HFF-Myc (cell line): Measurements from ENCODE around the gene SCLY.
"Not testable (repeated sequence)": the region's sequence is repeated elsewhere in the genome, so short reads cannot be mapped to it uniquely, and the experiment has no call there.

Experiments used
- DNase-seq: peaks from one replicate; pipeline ENCODE4 v3.0.0-alpha.2; 2011; ENCODE audit warnings: low read depth; ENCODE audit errors: extremely low read depth
- H3K4me3 ChIP-seq: replicated peaks from 2 replicates; pipeline ENCODE4 v1.5.1; 2011; ENCODE audit warnings: low read depth, mild to moderate bottlenecking, control low read depth, low read length
- TF ChIP-seq, protein P1 (sequence below): IDR thresholded peaks from 2 replicates; pipeline ENCODE4 v1.5.1; 2012; ENCODE audit warnings: mild to moderate bottlenecking, low read depth, low read length, control low read depth; ENCODE audit errors: missing control alignments

Gene SCLY

DNA sequence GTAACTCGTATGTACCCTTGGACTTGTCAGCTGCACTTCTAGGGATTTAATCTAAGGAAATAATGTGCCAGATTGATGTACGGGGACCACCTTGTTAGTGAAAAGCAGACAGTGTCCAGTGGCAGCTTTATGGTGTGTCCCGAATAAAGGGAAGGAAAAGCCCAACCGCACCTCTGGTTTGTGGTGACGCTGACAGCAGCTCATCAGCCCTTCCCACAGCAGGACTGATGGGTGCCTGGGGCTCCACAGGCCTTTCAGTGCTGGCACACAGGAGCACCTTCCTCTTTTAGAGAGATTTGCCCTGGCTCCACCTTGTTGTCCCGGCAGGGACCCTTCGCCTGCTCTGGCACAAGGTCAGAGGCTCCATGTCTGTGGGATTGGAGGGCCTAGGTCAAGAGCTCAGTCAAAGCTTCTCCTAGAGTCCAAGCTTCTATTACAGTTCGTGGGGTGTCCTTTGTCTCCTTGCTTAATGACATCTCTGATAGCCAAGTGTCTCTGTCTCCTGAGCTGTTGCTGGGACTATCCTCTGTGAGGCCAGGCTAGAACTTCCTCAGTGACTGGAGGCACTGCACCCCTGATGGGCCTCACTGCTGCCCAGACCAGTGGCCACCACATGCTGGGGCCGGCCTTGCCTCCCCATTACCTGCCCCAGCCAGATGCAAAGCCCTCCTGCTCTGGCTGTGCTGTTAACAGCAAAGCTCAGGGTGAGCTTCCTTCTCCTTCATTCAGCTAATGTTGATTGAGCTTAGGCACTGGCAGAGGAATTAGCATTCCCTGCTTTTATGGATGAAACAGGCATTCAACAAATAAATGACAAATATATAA, 33.0 kb upstream of the SCLY start:
- no peak for DNase-seq
- TF ChIP-seq, protein P1, sequence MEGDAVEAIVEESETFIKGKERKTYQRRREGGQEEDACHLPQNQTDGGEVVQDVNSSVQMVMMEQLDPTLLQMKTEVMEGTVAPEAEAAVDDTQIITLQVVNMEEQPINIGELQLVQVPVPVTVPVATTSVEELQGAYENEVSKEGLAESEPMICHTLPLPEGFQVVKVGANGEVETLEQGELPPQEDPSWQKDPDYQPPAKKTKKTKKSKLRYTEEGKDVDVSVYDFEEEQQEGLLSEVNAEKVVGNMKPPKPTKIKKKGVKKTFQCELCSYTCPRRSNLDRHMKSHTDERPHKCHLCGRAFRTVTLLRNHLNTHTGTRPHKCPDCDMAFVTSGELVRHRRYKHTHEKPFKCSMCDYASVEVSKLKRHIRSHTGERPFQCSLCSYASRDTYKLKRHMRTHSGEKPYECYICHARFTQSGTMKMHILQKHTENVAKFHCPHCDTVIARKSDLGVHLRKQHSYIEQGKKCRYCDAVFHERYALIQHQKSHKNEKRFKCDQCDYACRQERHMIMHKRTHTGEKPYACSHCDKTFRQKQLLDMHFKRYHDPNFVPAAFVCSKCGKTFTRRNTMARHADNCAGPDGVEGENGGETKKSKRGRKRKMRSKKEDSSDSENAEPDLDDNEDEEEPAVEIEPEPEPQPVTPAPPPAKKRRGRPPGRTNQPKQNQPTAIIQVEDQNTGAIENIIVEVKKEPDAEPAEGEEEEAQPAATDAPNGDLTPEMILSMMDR: no peak

DNA sequence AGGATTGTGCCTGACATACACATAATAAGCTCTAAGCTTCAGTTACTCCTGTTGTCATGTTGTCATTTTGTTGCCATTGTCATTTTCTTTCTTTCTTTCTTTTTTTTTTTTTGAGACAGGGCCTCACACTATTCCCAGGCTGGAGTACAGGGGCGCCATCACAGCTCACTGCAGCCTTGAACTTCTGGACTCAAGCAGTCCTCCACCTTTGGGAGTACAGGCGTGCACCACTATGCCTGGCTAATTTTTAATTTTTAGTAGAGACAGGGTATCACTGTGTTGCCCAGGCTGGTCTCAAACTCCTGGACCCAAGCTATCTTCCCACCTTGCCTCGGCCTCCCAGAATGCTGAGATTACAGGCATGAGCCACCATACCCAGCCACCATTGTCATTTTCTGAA, 30.9 kb upstream of the SCLY start:
- H3K4me3 ChIP-seq: no peak overlapping the region
- DNase-seq: no peak
- TF ChIP-seq, protein P1: no peak

More for the DNA sequence above, 33.0 kb upstream of the SCLY start:
- H3K4me3 ChIP-seq: no peak overlapping the region

DNA sequence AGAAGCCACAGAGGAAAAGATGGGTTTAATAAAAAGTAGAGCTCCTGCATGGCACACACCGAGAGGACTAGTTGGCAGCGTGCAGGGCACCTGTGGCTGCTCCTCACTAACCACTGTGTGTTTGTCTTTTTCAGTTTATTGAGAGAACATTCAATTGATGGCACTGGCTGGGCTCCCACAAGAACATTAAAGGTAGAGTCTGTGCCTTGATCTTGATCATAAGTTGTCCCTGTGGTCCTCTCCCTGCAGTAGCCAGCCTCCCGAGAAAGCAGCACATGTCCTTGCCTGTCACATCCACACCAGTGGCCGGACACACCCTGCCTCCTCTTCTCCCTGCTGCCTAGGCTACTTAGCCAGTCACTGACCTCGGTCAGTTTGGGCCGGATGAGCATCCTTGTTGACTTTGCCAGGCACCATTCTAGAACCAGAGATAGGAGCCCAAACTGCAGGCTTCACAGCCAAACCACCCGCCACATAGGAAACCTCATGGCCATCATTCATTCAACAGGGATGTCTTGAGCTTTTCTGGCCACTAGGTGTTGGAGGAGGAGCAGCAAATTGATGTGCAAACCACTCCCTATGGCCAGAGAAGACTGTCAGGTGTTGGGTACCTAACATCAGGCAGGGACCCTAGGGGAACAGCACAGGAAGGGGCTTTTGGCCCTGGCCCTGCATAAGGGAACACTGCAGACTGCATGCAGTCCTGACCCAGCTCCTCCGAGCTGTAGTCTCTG, 30.2 kb upstream of the SCLY start:
- TF ChIP-seq, protein P1: no peak
- no peak for DNase-seq
- H3K4me3 ChIP-seq: no peak overlapping the region

DNA sequence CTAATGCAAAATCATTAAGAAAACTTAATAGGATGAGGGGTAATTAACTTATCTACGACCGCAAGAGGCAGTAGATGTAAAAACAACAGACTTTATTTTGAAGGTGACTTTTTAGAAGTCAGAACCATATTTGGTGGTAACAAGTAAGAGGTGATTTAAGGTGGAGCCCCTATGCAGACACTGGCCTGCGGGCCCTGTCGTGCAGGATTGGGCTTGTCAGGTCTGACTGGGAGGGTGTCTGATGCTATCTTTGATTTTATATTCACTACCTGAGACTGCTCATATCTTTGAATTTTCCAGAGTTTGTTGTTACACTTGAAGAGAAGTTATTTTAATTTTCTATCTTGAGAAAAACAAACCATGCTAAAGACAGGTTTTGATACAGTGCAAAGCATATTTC, 29.1 kb upstream of the SCLY start:
- no peak for DNase-seq
- TF ChIP-seq, protein P1: no peak
- no peak overlapping the region for H3K4me3 ChIP-seq

DNA sequence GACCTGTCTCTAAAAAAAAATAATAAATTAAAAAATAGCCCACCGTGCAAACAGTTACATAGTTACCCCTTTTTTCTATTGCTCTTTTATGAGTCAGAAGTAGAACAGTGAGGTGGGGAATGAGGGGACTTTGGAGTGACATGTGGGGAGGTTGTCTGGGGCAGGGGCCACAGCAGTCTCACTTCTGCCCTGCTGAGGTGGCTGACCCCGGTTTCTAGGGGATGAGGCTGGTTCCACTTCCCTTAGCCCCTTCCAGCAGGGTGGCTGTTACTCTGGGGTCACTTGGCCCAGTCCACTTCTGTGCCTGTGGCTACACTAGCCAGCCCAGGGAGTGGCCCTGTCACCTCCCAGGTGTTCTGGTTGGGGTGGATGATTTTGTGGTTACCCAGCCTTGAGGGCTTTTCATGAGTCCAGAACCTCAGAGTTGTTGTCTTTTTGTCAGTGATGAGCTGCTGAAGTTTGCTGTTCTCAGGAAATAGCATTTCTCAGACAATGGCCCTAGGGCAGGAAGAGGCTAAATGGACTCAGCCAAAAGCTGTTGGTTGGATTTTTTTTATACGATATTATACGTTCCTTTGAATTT, 28.0 kb upstream of the SCLY start:
- TF ChIP-seq, protein P1: no peak
- H3K4me3 ChIP-seq: no peak overlapping the region
- DNase-seq: no peak

DNA sequence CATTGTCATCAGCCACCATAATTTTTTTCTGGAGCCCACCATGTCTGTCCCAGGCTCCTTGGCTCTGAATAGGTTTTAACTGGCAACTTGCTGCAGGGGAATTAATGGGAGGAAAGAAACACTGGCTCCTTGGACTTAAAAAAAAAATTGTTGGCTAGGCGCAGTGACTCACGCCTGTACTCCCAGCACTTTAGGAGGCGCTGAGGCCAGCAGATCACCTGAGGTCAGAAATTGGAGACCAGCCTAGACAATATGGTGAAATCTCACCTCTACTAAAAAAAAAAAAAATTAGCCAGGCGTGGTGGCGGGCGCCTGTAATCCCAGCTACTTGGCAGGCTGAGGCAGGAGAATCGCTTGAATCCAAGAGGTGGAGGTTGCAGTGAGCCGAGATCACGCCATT, 26.8 kb upstream of the SCLY start:
- not testable (repeated sequence) for H3K4me3 ChIP-seq

DNA sequence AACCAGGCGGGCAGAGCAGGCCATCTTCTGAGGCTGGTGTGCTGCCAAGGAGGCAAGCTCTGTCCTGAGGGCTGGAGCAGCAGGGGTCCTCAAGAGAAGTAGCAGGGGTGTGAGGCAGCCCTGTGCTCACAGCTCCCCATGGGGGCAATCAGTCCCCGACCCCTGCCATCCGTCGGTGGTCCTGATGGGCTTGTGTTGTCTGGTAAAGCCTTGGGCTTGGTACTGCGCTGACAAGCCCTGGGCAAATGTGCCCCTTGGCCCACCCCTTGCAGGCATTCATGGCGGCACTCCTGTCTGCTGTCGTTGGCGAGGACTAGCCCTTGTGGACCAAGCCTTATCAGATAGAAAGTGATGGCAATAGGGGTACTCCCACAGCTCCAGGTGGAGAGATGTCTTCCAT, 22.6 kb upstream of the SCLY start:
- no peak overlapping the region for H3K4me3 ChIP-seq
- no peak for DNase-seq
- TF ChIP-seq, protein P1: no peak

More for the DNA sequence above, 26.8 kb upstream of the SCLY start:
- not testable (repeated sequence) for DNase-seq
